ENCODE data around the gene FOSL1. TPM values are rescaled to one million over a fixed set of nuclear protein-coding genes. Genes with fewer than 3 reads are reported as not detected.

Gene FOSL1
- total and polyA plus RNA-seq, 2 donors (not counting 1 experiment from before 2014, with no cell fraction given): 2.3 TPM; not detected in 1

- no peaks in the 10 kb centered on the region for H3K9me3 ChIP-seq (ENCODE audit: control extremely low read depth in 1 of 3, control insufficient read depth in 2 of 3, insufficient read depth in 1 of 3, low read length in 2 of 3)
- peaks cover 0 to 52% of the 10 kb centered on the region in 2 experiments for H3K36me3 ChIP-seq (replicated peaks in 1 of 2; ENCODE audit: control extremely low read depth in 1 of 2, control insufficient read depth in 1 of 2, extremely low read depth in 1 of 2, insufficient read depth in 2 of 2, low read length in 1 of 2)
- H3K4me1 ChIP-seq (ENCODE audit: control insufficient read depth in 2 of 2, insufficient read depth in 2 of 2, low read length in 2 of 2): peaks cover 9 to 25% of the 10 kb centered on the region in 2 donors
- no peaks in the 10 kb centered on the region for H3K27me3 ChIP-seq (replicated peaks in 1 of 4; ENCODE audit: control extremely low read depth in 1 of 4, control insufficient read depth in 3 of 4, insufficient read depth in 4 of 4, low read length in 3 of 4)
- H3K9ac ChIP-seq (ENCODE audit: low read length): no peak overlapping the region
- H2AFZ ChIP-seq (ENCODE audit: insufficient read depth, low read depth, low read length, poor library complexity, severe bottlenecking): no peak overlapping the region
- peaks cover 34% of the 10 kb centered on the region for H4K20me1 ChIP-seq (ENCODE audit: control insufficient read depth, insufficient read depth, low read length, poor library complexity, severe bottlenecking)
- no peaks in the 10 kb centered on the region for H3K27me3 Mint-ChIP-seq
- intact Hi-C loops (cut with micrococcal nuclease): no loop called here
- peaks cover 30% of the 10 kb centered on the region for H3K79me2 ChIP-seq (ENCODE audit: control insufficient read depth, insufficient read depth, low read length)
- CTCF ChIA-PET: interaction anchor here (1.1 to 8.6 kb wide), 2 partner anchors 9 to 24 kb away, joined by 3 to 244 read pairs; partner anchors contain the start of genes CCDC85B and FIBP
- H3K4me3 Mint-ChIP-seq: no peak overlapping the region
- WGBS (ENCODE audit: insufficient coverage): 96% methylated on average over 11 of the region's 12 CpGs
- DNase-seq (no peak), ATAC-seq (ENCODE audit: low read depth) (no peak)
- H3K27ac Mint-ChIP-seq: no peak overlapping the region
- H3K4me1 Mint-ChIP-seq: peaks cover 19% of the 10 kb centered on the region
- TF ChIP-seq, protein P1, sequence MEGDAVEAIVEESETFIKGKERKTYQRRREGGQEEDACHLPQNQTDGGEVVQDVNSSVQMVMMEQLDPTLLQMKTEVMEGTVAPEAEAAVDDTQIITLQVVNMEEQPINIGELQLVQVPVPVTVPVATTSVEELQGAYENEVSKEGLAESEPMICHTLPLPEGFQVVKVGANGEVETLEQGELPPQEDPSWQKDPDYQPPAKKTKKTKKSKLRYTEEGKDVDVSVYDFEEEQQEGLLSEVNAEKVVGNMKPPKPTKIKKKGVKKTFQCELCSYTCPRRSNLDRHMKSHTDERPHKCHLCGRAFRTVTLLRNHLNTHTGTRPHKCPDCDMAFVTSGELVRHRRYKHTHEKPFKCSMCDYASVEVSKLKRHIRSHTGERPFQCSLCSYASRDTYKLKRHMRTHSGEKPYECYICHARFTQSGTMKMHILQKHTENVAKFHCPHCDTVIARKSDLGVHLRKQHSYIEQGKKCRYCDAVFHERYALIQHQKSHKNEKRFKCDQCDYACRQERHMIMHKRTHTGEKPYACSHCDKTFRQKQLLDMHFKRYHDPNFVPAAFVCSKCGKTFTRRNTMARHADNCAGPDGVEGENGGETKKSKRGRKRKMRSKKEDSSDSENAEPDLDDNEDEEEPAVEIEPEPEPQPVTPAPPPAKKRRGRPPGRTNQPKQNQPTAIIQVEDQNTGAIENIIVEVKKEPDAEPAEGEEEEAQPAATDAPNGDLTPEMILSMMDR (IDR thresholded peaks at IDR 0.05): no peak
- no peak for TF ChIP-seq EZH2 (IDR thresholded peaks at IDR 0.05; ENCODE audit: borderline replicate concordance, insufficient read depth, low read depth, low read length, poor library complexity, severe bottlenecking)
- H3K4me3 ChIP-seq (ENCODE audit: control extremely low read depth in 1 of 5, extremely low read depth in 1 of 5, insufficient read depth in 1 of 5, low read depth in 2 of 5, low read length in 4 of 5): no peak overlapping the region
- no peaks in the 10 kb centered on the region for H3K9me3 Mint-ChIP-seq (ENCODE audit: insufficient read depth)
- no peak overlapping the region for H3K27ac ChIP-seq (ENCODE audit: low read length in 2 of 2)
- H3K4me2 ChIP-seq (replicated peaks; ENCODE audit: low read depth, low read length, poor library complexity, severe bottlenecking): no peak overlapping the region
- POLR2A ChIA-PET: no interaction called here
Measured at GRCh38 chr11:65863889-65864705, 36.1 kb downstream of the FOSL1 start.
